Measurements from ENCODE around the gene JAG2.

Gene JAG2

DNA sequence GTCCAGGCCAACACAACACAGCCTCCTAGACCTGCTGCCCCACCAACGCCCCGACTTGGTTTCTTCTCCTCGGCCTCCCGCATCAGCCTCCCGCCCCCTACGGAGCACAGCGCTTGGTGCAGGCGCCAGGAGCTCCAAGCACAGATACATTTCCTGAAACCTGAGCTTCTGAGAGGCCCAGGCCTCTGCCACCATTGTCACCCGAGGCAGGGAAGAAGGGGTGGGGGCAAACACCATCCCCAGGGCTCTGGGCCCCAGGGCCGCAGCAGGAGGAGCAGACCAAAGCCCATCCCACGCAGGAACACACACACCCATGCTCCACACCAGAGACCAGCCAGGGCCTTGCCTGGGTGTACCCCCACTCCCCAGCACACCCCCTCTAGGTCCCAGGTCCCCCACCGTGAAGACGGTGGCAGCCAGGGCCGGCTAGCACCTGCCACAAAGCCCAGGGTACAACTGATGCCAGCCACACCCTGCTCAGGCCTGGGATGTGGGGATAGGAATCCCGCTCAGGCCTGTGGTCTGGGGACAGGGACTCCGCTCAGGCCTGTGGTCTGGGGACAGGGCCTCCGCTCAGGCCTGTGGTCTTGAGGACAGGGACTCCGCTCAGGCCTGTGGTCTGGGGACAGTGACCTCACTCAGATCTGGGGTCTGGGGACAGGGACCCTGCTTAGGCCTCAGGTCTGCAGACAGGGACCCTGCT lies 5.4 kb downstream of the JAG2 start:
- DNase-seq, result no peak

DNA sequence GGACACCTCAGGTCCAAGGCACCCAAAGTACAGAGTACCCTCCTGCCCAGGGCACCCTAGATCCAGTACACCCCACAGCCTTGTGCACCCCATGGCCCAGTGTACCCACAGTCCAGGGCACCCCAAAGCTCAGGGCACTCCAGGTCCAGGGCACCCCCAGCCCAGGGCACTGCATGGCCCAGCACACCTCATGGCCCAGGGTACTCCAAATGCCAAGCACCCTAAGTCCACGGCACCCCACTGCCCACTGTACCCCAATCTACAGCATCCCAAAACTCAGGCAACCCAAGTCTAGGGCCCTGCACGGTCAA lies 6.0 kb downstream of the JAG2 start:
- DNase-seq, result no peak

DNA sequence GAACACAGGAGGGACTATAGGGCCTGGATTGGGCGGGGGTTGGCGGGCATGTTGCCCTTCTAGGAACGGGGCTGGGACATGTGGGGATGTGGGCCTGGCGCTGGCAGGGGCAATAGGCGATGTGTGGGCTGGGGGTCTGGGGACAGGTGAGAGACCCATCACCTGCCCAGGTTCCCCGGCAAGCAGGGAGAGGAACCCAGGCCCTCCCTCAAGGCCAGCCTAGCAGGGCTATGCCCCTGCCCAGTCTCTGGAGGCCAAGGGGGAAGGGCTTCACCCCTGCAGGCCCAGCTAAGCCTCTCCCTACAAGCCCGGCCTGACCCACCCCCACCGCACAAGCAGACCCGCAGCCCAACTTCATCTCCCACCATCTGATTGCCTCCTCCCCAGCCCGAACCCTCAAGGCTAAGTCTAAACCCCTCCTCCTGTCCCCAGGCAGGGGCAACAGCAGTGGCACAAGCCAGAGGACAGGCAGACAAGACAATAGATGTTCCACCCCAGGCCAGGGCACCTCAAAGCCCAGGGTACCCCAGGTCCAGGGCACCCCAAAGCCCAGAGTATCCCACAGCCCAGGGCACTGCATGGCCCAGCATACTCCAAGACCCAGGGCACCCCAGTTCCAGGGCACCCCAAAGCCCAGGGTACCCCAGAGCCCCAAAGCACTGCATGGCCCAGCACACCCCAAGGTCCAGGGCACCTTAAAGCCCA lies 6.5 kb downstream of the JAG2 start:
- DNase-seq, result no peak

DNA sequence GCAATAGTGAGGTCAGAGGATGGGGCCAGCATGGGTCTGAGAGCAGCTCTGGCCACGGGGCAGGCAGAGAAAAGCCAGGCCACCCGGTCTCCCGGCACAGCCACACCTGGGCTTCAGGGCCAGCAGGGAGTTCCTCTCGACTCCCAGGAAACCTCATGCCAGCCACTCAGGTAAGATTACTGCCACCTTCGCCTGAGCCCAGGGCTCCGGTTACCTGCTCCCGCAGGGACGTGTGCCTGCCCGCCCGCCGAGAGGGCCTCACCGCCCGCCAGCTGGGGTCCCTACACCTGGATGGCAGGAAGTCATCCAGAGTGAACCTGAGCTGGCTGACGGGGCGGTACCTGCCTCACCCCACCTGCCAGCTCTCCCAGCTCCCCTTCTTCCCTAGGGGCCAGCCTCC lies 7.3 kb downstream of the JAG2 start:
- DNase-seq, result no peak

DNA sequence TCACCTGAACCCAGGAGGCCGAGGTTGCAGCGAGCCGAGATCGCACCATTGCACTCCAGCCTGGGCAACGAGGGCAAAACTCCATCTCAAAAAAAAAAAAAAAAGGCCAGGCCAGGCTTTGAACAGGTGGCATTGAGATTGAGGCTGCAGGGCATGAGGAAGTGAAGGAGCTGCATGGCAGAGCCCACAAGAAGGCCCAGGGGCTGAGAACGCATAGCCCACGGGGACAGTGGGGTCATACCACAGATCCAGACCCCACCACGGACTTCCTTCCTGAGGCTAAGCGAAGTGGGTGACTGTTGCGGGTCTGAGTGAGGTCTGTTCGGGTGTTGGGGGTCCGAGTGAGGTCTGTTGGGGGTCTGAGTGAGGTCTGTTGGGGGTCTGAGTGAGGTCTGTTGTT lies 7.8 kb downstream of the JAG2 start:
- no peak for DNase-seq

DNA sequence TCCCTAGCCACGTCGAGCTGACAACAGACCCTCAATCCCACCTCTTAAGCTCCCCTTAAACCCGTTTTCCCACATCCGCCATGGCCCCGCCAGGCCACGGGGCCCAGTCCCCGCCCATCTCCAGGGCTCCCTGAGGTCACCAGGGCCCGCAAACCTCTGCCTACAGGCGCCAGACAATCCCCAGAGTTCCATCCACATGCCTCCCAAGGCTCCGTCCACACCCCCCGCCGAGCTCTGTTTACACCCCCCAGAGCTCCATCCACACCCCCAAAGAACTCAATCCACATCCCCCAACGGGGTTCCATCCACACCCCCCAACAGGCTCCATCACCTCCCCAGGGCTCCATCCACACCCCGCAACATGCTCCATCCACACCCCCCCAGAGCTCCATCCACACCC lies 9.2 kb downstream of the JAG2 start:
- no peak for DNase-seq

DNA sequence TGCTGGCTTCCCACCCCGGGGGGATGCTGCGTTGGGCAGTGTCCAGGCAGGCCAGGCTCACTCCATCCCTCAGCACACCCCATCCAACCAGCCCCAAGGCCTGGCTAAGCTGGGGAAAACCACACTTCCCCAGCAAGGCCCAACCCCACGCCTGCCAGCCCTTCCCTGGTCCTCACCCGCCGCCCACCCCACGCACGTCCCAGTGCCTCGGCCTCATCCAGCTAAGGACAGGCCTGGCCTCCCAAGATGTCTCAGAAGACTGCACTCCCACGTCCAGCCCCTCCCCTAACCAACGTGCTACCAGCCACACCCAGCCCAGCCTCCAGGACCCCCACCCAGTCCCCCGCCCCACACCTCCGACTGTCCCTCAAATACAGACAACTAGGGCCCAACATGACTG lies 9.8 kb downstream of the JAG2 start:
- no peak for DNase-seq

DNA sequence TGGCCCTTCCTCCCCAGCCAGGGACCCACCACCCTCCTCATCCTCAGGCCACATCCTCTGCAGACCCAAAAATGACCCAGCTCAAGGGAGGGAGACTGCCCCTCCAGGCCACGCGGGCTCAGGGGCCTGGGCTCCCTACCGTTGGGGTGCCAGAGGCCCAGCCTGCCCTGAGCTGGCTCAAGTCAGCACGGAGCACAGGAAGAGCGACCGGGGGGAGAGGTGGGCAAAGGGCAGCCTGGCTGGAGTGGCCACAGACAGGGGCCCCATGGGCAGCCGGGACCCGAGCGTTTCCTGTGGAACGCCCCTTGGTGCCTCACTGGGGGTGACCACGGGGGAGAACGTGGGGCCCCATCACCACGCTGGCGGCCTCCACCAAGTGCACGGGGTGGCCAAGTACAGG lies 10.7 kb downstream of the JAG2 start:
- no peak for DNase-seq

DNA sequence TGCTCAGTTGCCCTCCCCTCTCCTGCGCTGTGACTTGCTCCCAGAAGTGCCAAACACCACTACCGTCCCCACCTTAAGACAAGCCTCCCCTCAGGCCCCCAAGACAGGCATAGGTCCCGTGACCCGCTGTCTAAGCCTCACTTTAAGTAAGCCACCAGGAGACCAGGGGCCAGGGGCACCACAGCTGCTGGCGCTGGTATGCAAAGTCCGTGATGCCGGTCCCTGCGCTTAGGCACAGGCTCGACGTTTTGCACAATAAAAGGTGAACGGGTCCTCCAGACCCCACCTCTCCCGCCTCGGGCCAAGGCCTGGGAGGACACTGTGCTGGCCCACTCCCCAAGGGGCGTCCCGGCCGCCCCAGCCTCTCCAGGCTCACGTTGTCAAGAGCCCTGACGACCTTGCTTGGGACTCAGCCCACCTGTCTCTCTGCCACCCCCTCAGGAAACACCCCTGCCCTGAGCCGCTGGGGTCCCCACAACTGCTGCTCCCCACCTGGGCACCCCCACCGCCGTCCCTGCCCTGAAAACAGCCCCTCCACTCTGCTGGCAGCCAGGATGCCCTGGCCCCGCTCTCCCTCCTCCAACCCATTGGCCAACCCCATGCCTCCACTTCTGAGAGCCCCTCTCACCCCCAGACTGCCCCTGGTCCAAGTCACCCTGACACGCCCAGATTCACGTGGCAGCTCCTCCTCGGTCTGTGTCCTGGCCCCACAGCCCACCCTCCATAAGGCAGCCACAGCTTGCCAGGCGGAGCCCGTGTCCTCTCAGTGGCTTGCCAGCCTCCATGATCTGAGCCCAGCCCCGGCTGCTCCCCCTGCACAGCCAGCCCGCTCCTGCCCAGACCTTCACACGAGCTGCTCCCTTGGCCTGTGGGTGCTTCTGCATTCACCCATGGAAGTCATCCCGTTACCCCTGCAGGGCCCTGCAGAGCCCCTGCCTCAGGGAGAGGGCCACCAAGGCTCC lies 11.9 kb downstream of the JAG2 start:
- DNase-seq, result no peak

DNA sequence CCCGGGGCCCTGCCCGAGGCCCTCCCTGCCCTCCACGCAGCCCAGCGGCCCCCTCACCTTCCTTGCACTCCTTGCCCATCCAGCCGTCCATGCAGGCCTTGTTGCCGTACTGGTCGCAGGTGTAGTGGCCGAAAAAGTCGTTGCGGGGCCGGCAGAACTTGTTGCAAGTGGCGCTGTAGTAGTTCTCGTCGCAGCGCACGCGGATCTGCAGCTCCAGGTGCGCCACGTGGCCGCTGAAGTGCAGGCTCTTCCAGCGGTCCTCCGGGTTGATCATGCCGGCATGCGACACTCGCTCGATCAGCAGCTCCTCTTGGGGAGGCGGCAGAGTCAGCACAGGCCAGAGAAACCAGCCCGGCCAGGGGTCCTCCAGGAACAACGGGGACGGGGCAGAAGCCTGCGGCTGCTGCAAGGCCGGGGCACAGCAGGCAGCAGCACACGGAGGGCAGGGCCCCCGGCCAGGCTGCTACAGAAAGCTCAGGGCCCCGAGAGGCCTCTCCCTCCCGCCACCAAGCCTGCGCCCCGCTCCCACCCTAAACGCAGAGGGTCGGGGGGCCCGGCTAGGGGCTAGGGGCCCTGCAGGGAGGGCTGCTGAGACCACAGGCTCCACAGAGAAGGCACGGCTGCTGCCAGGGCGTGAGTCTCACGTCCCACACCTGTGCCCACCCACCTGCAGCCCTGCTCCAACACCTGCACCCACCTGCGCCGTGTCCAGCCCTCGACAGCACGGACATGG lies 12.7 kb downstream of the JAG2 start:
- DNase-seq, result no peak

DNA sequence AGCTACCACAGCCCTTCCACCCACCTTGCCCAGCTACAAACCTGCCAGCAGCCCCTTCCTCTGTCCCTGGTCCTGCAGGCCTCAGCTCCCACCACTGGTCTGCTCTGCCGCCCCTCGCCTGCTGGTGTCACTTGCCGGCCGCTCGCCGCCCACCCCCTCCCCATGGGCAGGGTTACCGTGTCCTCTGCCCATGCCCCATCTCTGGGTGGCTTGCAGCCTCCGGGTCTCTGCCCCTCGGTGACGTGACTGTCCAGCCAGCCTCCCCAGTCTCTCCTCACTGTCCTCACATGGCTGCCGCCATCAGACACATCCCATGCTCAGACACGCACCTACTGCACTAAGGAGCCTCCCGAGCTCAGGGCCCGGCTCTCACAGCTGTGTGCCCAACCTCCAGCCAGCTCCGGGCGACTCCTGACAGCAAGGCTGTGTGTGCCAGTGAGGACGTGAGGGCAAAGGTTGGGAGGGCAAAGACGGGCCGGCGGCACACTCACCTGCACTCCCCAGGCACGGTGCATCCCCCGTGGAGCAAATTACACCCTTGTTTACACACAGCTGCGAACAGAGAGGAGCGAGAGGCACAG lies 13.4 kb downstream of the JAG2 start:
- no peak for DNase-seq

DNA sequence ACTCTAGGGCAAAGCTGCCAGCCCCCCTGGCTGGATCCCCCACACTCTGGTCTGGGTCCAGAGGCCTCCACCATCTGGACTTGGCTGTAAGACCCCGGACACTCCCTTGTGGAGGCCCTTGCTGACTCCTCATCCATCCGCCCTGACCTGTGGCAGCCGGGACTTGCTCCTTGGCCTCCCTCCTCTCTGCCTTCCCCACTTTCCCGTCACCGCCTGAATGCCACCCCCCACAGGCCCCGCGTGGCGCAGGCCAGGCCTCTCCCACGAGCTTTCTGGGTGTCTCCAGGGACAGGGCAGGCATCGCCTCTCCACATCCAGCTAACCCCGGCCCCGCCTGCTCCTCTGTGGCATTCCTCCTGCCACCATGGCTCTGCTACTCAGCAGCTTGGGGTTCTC lies 14.1 kb downstream of the JAG2 start:
- DNase-seq, result no peak

DNA sequence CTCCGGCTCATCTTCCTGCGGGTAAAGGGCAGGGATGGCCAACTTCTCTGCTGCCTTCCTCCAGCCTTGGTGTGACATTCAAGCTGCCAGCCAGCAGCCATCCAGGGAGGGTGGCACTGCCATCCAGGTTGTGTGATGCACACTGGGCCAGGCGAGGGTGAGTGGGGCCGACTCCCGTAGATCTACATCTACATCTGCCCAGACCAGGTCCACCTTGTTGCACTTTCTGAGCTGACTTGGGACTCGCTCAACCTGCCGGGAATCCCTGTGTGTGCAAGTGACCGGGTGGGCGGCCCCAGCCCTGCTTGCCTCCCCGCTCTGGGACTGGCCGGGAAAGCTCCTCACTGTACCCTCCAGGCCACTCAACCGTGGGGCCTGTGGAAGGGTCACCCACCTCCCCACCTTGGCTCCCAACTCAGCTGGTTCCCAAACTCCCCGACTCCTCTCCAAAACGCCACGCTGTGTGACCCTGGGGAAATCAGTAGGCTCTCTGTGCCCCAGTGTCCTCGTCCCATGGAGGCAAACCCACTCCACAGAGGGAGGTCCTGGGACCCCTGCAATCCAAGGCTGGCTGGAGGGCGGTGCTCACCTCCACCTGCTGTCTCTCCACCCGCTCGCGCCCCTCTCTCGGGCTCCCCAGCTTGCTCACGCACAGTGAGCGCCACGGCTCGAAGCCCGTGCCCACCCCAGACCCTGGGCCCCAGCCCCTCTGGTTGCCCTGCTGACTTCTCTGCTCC lies 14.7 kb downstream of the JAG2 start:
- DNase-seq, result no peak

DNA sequence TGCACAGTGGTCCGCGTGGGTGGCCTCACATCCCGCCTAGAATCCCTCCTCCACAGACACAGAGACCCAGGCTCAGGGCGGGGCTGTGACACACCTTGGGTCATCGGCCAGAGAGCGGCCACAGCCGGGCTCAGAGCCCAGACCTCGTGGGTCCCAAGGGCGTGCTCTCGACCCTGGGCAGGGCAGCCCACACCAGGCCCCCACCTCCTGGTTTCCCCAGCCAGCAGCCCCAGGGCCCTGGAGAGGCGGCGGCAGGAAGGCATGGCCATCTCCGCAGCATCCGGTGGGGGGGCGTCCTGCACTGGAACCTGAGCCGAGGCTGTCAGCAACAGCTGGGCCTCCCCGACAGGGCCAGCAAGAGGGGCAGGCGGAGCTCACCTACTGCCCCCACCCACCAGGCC lies 15.2 kb downstream of the JAG2 start:
- no peak for DNase-seq

DNA sequence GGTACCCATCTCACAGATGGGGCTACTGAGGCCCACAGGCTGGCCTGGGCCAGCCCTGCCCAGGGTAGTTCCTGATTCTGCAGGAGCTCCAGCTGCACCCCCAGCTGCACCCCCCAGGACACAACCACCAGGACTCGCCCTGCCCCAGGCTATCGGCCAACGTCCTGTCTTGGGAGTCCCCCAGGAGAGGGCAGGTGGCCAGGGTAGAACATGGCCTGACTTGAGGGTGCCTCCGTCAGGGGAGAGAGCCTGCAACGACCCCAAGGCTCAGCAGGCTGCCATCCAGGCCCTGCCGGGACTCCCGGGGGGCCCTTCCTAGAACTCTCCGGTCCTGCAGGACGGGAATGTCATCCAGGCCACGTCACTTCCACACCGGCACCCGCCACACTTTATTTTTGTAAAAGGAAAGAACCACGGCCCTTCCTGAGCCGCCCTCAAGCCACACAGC lies 15.8 kb downstream of the JAG2 start:
- DNase-seq, result no peak

DNA sequence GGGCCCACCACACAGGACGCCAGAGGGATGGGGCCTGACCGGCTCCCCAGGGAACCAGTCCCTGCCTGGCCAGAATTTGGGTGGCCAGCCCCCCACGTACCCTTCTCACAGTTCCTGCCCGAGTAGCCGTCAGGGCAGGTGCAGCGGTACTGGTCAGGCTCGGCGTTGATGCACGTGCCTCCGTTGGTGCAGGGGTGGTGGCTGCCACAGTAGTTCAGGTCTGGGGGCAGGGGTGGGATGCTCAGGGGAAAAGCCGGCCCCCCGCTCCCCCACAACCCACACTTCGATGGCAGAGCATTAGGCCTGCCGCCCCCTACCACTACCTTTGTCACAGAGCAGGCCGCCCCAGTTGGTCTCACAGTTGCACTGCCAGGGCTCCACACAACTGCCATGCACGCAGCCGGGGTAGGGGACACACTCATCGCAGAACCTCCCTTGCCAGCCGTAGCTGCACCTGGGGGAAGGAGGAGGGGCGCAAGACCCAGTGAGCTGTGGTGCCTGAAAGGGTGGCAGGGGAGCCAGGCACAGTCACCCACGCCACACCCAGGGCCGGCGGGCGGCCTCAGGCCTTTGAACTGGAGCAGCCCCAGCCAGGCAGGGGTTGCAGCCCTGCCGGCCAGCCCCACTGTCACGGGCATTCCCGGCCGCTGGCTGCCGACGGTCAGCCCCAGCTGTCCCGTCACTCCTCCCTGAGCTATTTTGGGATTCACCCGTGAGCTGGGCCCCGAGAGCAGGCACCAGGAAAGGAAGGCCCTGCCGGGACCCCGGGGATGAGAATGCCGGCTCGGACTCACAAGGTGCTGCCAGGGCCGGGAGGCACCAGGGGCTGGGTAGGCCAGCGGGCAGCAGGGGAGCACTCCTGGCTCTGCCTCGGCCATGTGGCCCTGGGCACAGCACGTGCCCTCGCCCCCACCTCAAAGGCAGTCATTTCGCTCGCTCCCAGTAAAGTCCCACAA lies 16.5 kb downstream of the JAG2 start:
- DNase-seq, result no peak

DNA sequence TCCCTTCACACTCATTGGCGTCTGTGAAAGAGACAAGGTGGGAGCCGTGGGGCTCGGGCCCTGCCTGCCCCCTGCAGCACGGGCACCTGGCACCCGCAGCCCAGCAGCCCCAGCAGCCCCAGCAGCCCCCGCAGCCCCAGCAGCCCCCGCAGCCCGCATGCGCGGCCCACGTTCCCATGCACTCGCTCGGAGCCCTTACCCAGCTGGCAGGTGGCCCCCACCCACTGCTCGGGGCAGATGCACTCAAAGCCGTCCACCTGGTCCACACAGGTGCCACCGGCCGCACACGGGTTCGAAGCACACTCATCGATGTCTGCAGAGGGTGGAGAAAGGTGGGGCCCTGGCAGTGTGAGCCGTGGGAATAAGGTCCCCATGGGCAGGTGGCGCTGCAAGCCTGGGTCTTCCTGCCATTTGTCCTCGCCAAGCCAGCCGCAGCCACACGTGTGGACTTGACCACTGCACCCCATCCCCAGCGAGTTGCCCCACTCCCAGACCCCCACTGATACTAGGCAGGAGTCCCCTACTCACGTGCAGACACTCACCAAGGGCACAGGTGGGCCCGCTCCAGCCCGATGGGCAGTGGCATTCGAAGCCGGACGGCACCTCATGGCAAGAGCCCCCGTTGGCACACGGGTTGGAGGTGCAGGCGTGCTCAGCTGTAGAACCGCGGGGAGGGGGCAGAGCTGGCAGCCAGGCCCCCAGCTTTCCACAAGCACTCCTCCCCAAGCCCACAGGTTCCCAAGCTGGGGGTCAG lies 17.3 kb downstream of the JAG2 start:
- no peak for DNase-seq

DNA sequence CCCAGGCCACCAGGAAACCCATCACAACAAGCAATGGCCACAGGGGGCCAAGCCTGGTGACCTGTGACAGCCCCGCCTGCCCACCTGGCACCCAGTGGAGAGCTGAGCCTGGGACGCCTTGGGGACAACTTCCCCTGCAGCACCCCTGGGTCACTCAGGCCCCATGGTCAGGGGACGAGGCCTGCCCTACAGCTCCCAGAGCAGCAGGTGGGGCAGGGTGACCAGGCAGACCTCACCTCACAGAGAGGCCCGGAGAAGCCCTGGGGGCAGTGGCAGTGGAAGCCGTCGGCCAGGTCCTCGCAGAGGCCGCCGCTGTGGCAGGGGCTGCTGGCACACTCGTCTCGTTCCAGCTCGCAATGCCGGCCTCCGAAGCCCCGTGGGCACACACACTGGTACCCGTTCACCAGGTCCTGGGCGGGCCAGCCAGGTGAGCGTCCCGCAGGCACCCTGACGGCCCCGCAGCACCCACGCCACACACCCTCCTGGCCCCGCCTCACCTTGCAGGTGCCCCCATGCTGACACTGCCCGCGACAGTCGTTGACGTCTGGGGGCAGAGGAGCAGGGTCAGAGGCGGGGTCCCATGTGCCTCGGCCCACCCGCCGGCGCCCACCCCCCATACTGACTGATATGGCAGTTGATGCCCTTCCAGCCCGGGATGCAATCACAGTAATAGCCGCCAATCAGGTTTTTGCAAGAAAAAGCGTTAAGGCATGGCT lies 18.1 kb downstream of the JAG2 start:
- DNase-seq, result no peak

DNA sequence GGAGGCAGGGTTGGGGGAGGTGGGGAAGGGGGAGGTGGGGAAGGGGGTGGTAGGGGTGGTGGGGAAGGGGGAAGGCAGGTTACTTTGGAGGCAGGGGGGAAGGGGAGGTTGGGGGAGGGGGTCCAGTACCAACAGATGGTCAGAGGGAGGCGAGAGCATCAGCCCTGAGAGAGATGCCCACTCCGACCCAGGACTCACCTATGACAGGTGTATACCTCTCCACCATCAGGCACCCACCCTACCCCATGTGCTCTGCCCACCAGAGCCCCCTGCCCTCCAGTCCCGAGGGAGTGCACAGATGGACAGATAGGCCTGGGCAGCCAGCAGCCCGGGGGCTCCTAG lies 18.6 kb downstream of the JAG2 start:
- DNase-seq, result no peak

All from SHP77 treated with DMSO at 0.1 percent for 48 hours (cell line).